Measurements from ENCODE around the gene CHI3L2. TPM values are rescaled to one million over a fixed set of nuclear protein-coding genes. Genes with fewer than 3 reads are reported as not detected.

The CHI3L2 gene
- total and polyA plus RNA-seq, 10 of the 15 experiments (the other 5 are each of a cell fraction or from before 2014, with no cell fraction given), result 37.1 to 508 (median 98.3) TPM

DNA sequence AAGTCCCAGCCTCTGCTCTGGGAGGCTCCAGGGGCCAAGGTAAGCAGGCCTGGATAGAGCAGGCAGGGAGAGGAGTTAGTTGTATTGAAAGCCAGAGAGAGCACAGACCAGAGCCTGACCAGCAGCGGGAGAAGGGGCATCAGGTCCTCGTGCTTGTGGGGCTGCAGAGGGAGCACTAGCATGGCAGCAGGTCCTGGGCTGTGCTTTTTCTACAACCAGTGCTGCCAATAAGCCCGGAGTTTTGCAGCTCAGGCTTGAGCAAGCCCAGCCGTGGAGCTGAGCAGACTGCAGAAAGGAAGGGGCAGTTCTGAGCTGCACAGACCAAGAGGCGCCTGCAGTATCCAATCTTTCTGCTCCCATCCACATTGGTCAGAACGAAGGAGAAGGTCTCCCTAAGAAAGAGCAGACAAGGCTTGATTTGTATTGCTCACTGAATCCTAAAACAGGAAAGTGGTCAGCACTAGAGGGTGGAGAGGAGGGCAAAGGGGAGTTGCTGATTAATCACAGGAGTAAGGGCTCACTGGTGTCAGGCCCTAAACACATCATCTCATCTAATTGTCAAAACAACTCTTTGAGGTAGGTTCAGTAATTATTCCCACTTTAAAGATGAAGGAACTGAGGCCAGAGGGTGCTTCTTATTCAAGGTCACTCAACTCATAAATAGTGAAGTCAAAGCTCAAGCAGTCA lies 29.8 kb upstream of the CHI3L2 start (continued):
- no peak for TF ChIP-seq NFIC (IDR thresholded peaks at IDR 0.05; ENCODE audit: low read depth, low read length)
- TF ChIP-seq BMI1 (IDR thresholded peaks at IDR 0.05; ENCODE audit: borderline replicate concordance), result no peak
- TF ChIP-seq ZNF274 (IDR thresholded peaks at IDR 0.05; ENCODE audit: insufficient read depth, insufficient read length), result no peak
- no peak for TF ChIP-seq SMAD1 (IDR thresholded peaks at IDR 0.05; ENCODE audit: low read depth, partially characterized antibody)
- TF ChIP-seq JUNB (IDR thresholded peaks at IDR 0.05), result no peak
- TF ChIP-seq HDGF (IDR thresholded peaks at IDR 0.05), result no peak
- TF ChIP-seq CBX3 (IDR thresholded peaks at IDR 0.05; ENCODE audit: borderline replicate concordance, low read depth), result no peak
- TF ChIP-seq MEF2A (IDR thresholded peaks at IDR 0.05; ENCODE audit: insufficient read depth, low read depth, low read length), result no peak
- no peak for TF ChIP-seq ETV6 (conservative IDR thresholded peaks at IDR 0.05 in 1 of 2, IDR thresholded peaks at IDR 0.05 in 1 of 2; ENCODE audit: borderline replicate concordance in 1 of 2, low read depth in 1 of 2)
- TF ChIP-seq SRF (IDR thresholded peaks at IDR 0.05; ENCODE audit: low read depth in 2 of 2, low read length in 2 of 2), result no peak
- no peak for TF ChIP-seq ZNF384 (IDR thresholded peaks at IDR 0.05; ENCODE audit: borderline replicate concordance, low read depth, low read length)
- TF ChIP-seq, protein P1, sequence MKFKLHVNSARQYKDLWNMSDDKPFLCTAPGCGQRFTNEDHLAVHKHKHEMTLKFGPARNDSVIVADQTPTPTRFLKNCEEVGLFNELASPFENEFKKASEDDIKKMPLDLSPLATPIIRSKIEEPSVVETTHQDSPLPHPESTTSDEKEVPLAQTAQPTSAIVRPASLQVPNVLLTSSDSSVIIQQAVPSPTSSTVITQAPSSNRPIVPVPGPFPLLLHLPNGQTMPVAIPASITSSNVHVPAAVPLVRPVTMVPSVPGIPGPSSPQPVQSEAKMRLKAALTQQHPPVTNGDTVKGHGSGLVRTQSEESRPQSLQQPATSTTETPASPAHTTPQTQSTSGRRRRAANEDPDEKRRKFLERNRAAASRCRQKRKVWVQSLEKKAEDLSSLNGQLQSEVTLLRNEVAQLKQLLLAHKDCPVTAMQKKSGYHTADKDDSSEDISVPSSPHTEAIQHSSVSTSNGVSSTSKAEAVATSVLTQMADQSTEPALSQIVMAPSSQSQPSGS (IDR thresholded peaks at IDR 0.05; ENCODE audit: low read length), result no peak
- TF ChIP-seq FOXK2 (IDR thresholded peaks at IDR 0.05), result no peak
- no peak for TF ChIP-seq CHD1 (IDR thresholded peaks at IDR 0.05; ENCODE audit: low read depth, low read length)

All from GM12878 (cell line).